Cardiac fibroblast (primary cell): ENCODE measurements around the gene SPINT1.

Experiments
- DNase-seq, 2 donors: peaks; one replicate each; pipeline versions ENCODE4 v3.0.0 to v3.0.0-alpha.2; 2010; ENCODE audit warnings: low read depth in 2 of 2
- H3K4me3 ChIP-seq, 2 donors: replicated peaks in 1 of 2; 1 replicate in 1 of 2; 2 replicates in 1 of 2; pipeline ENCODE4 v1.5.1; 2011; ENCODE audit warnings: low read depth in 2 of 2, low read length in 2 of 2, mild to moderate bottlenecking in 2 of 2, moderate library complexity in 1 of 2
- TF ChIP-seq, protein P1 (sequence below): IDR thresholded peaks from one replicate; pipeline ENCODE4 v1.5.1; 2011; ENCODE audit warnings: low read depth, mild to moderate bottlenecking, low read length, inconsistent platforms

Gene SPINT1

DNA sequence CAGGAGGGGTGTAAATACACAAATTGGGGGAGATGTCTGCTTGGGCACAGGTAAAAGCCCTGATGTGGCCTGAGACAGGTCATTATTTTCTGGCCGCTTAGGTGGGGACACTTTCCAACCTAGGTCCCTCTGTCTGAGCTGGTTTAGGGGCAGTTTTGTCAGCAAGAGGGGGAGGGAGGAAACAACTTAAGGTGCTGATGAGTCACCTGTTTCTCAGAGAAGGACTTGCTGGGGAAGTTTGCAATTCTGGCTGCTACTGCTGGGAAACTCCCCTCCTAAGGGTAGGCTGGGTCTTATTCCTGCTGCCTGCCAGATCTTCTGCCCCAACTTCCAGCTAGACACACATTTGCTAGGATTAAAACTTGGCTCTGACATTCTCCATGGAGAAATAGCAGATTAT, 34.9 kb downstream of the SPINT1 start:
- peak in 1 of 2 donors; percentile 59 for DNase-seq
- TF ChIP-seq, protein P1, sequence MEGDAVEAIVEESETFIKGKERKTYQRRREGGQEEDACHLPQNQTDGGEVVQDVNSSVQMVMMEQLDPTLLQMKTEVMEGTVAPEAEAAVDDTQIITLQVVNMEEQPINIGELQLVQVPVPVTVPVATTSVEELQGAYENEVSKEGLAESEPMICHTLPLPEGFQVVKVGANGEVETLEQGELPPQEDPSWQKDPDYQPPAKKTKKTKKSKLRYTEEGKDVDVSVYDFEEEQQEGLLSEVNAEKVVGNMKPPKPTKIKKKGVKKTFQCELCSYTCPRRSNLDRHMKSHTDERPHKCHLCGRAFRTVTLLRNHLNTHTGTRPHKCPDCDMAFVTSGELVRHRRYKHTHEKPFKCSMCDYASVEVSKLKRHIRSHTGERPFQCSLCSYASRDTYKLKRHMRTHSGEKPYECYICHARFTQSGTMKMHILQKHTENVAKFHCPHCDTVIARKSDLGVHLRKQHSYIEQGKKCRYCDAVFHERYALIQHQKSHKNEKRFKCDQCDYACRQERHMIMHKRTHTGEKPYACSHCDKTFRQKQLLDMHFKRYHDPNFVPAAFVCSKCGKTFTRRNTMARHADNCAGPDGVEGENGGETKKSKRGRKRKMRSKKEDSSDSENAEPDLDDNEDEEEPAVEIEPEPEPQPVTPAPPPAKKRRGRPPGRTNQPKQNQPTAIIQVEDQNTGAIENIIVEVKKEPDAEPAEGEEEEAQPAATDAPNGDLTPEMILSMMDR: no peak
- no peak overlapping the region for H3K4me3 ChIP-seq

DNA sequence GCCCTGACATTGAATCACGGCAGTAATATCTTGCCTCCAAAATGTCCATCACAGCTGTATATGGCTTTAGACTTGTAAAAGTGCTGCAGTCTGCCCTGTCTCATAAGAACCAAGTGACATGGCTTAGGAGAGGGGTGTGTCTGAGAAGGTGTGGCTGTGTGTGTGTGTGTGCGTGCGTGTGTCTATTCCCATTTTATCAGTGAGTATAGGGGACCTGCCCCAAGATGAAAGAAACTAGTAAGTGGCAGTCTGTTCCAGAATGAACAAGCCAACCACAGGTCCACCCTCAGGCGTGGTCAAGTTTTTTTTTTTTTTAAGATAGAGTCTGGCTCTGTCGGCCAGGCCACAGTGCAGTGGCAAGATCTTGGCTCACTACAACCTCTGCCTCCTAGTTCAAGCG, 35.8 kb downstream of the SPINT1 start:
- TF ChIP-seq, protein P1: no peak
- no peak overlapping the region for H3K4me3 ChIP-seq
- DNase-seq: no peak

DNA sequence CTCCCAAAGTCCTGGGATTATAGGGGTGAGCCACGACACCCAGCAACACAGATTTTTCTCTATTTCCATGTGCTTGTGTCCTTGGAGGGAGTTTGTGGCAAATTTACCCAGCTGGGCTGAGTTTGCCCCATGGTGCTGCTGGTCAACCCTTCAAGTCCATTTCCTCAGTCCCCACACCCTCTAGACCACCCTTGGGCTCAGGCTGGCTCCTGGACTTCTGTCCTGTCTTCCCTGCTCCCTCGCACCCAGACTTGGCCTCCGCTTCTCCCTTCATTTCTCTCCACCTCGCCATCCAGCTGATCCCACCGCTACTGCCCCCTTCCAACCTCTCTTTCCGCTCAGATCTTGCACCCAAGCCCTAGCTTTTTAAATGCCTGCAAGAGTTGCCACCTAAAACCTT, 37.5 kb downstream of the SPINT1 start:
- no peak for DNase-seq
- TF ChIP-seq, protein P1: no peak

DNA sequence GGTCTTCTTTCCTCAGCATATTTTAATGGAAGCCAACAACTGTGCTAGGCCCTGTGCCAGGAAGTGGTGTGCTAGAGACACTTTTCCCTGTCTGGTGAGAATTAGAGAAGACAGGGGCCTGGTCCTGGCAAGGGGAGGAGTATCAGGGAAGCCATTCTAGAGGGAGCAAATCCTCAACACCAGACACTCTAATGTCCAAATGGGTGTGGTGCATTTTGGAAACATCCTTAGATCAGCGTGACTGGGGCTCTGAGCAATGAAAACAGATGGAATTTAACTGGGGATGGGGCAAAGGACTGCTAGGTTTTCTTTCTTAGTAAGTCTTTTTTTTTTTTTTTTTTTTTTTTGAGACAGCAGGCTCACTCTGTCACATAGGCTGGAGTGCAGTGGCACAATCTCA, 42.7 kb downstream of the SPINT1 start:
- DNase-seq: no peak
- H3K4me3 ChIP-seq: no peak overlapping the region
- TF ChIP-seq, protein P1: no peak

More for the DNA sequence above, 37.5 kb downstream of the SPINT1 start:
- H3K4me3 ChIP-seq: no peak overlapping the region

DNA sequence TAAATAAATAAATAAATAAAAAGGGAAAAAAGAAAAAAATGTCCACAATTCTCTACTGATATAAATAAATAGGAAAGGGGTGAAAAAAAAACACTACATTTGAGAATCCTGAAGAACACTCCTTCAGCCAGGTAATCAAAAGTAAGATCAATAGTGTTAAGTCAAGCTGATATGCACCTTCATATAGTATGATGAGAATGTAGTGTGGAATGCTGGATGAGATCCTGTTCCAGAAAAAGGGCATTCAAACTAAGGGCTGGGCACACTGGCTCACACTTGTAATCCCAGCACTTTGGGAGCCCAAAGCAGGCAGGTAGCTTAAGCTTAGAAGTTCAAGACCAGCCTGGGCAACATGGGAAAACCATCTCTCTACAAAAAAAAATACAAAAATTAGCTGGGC, 45.3 kb downstream of the SPINT1 start:
- DNase-seq: no peak
- TF ChIP-seq, protein P1: no peak
- no peak overlapping the region for H3K4me3 ChIP-seq

DNA sequence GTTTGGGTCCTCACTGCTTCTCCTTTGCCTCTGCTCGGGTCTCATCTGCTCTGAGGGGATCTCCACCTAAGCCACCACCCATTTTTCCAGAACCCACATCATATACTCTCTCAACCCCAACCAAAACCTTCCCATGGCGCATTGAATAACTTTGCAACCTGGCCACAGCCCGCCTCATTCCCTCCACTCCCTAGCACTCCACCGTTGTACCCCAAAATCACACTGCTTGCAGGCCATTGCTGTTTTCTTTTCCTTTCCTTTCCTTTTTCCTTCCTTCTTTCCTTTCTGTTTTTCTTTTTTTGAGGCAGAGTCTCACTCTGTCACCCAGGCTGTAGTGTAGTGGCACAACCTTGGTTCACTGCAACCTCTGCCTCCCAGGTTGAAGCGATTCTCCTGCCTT, 47.3 kb downstream of the SPINT1 start:
- TF ChIP-seq, protein P1: no peak

DNA sequence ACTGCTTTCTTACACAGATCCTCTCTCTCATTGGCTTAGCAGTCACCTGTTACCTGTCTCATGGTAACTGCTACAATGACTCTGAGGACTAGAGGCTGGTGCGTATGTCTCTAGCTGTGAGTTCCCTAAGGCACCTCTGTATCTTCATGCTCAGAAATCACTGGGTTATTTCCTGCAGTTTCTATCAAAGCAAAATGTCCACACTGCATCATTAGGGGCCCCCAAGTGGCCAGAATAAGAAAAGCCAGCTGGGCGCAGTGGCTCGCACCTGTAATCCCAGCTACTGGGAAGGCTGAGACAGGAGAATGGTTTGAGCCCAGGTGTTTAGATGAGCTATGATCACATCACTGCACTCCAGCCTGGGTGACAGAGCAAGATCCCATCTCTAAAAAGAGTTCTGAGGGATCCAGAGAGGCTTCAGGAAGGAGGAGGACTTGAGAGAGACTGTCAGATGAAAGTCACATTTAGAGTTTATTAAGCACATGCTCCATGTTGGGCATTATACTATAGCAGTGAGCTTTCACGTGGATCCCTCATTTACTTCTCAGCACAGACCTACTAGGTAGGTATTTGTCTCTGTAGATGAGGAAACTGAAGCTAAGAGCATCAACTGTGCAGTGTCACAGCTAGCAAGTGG, 48.1 kb downstream of the SPINT1 start:
- TF ChIP-seq, protein P1: peak; percentile 79
- DNase-seq: peak; percentile 60 to 67
- H3K4me3 ChIP-seq: no peak overlapping the region

More for the DNA sequence above, 47.3 kb downstream of the SPINT1 start:
- no peak overlapping the region for H3K4me3 ChIP-seq
- no peak for DNase-seq
